H1 (cell line): ENCODE measurements around the gene LPP. TPM values are rescaled to one million over a fixed set of nuclear protein-coding genes. Genes with fewer than 3 reads are reported as not detected.

ENCODE experiments used
- CTCF ChIA-PET: fragments of 300-600 bp; sonication (Branson Sonifier 250); formaldehyde crosslinking; loops from one replicate; lab custom pipeline; 2021; ENCODE audit not compliant: partially characterized antibody; lab: Charles Lee
- POLR2A ChIA-PET: fragments of 300-600 bp; sonication (Branson Sonifier 250); formaldehyde crosslinking; loops from one replicate; lab custom pipeline; 2021; ENCODE audit warnings: inconsistent platforms; ENCODE audit not compliant: partially characterized antibody; lab: Charles Lee
- DNase-seq, 2 experiments: peaks; one replicate each; pipeline versions ENCODE4 v3.0.0 to v3.0.0-alpha.2; 2010 to 2022; ENCODE audit warnings: low spot score in 2 of 2, low read depth in 1 of 2, mixed read lengths in 1 of 2
- FAIRE-seq: peaks from 2 replicates; lab custom pipeline; 2011; peaks lifted over from hg19 to GRCh38; lab: Jason Lieb, UNC
- H2AFZ ChIP-seq: 2 replicates; pipeline ENCODE4 v1.8.1; 2012; ENCODE audit warnings: low read length, inconsistent platforms
- H2AK5ac ChIP-seq: 2 replicates; pipeline ENCODE4 v1.6.1; 2013; ENCODE audit warnings: low read depth, low read length
- H2BK120ac ChIP-seq: replicated peaks from 2 replicates; pipeline ENCODE3; 2013; ENCODE audit warnings: low read depth, low read length, inconsistent platforms
- H2BK12ac ChIP-seq: 2 replicates; pipeline ENCODE4 v1.6.1; 2013; ENCODE audit warnings: low read depth, low read length
- H2BK15ac ChIP-seq: 2 replicates; pipeline ENCODE4 v1.6.1; 2013; ENCODE audit warnings: low read length
- H2BK20ac ChIP-seq: 2 replicates; pipeline ENCODE4 v1.6.1; 2013; ENCODE audit warnings: low read length
- H2BK5ac ChIP-seq: 2 replicates; pipeline ENCODE4 v1.6.1; 2013; ENCODE audit warnings: low read depth, low read length
- H3K14ac ChIP-seq: 2 replicates; pipeline ENCODE4 v1.6.1; 2013; ENCODE audit warnings: inconsistent platforms; ENCODE audit not compliant: insufficient read length
- H3K18ac ChIP-seq: 2 replicates; pipeline ENCODE4 v1.6.1; 2013; ENCODE audit warnings: low read length; ENCODE audit errors: extremely low read depth
- H3K23ac ChIP-seq: 2 replicates; pipeline ENCODE4 v1.6.1; 2013; ENCODE audit warnings: inconsistent platforms; ENCODE audit not compliant: insufficient read length
- H3K23me2 ChIP-seq: 2 replicates; pipeline ENCODE4 v1.6.1; 2013; ENCODE audit warnings: low read depth, low read length
- H3K27ac ChIP-seq: 2 replicates; pipeline ENCODE4 v1.6.1; 2011; ENCODE audit warnings: low read depth, low read length, inconsistent platforms
- H3K27me3 ChIP-seq, 4 experiments: replicated peaks in 1 of 4; 1 replicate in 1 of 4; 2 replicates in 3 of 4; pipeline versions ENCODE4 v1.6.1 to v1.8.1; 2011 to 2013; ENCODE audit warnings: low read length in 3 of 4, mild to moderate bottlenecking in 3 of 4, inconsistent platforms in 2 of 4, mixed read lengths in 2 of 4, moderate library complexity in 1 of 4; ENCODE audit not compliant: control insufficient read depth in 3 of 4, insufficient read depth in 3 of 4; ENCODE audit errors: extremely low read depth in 1 of 4
- H3K36me3 ChIP-seq, 4 experiments: 2 replicates each; pipeline versions ENCODE4 v1.6.1 to v1.8.1; 2011 to 2013; ENCODE audit warnings: mild to moderate bottlenecking in 4 of 4, low read length in 3 of 4, moderate library complexity in 2 of 4, control low read depth in 1 of 4, inconsistent platforms in 1 of 4; ENCODE audit not compliant: insufficient read depth in 4 of 4, control insufficient read depth in 2 of 4
- H3K4ac ChIP-seq: replicated peaks from 2 replicates; pipeline ENCODE3; 2013; ENCODE audit warnings: low read length, low read depth, mixed read lengths, inconsistent platforms; ENCODE audit not compliant: insufficient read length
- H3K4me1 ChIP-seq, 4 experiments: replicated peaks in 1 of 4; 1 replicate in 1 of 4; 2 replicates in 3 of 4; pipeline versions ENCODE4 v1.6.1 to v1.8.1; 2011 to 2013; ENCODE audit warnings: low read length in 3 of 4, inconsistent platforms in 2 of 4, mixed read lengths in 1 of 4; ENCODE audit not compliant: insufficient read depth in 4 of 4, control insufficient read depth in 3 of 4
- H3K4me2 ChIP-seq, 2 experiments: 2 replicates each; pipeline versions ENCODE4 v1.6.1 to v1.8.1; 2011 to 2013; ENCODE audit warnings: low read depth in 2 of 2, low read length in 2 of 2, control low read depth in 1 of 2, inconsistent platforms in 1 of 2, mild to moderate bottlenecking in 1 of 2; ENCODE audit not compliant: insufficient read depth in 1 of 2
- H3K4me3 ChIP-seq, 4 experiments: fragments of 200-600, 300-600 bp in 1 of 4; sonication (generic), shearing (Covaris generic), sonication (Bioruptor Twin) in 1 of 4; 2 replicates each; pipeline versions ENCODE4 v1.5.1 to v1.8.1; 2011 to 2016; ENCODE audit warnings: low read length in 4 of 4, low read depth in 3 of 4, control low read depth in 2 of 4, inconsistent platforms in 2 of 4, mild to moderate bottlenecking in 2 of 4, mixed read lengths in 1 of 4, moderate library complexity in 1 of 4; ENCODE audit not compliant: insufficient read depth in 2 of 4; ENCODE audit errors: extremely low read depth in 1 of 4
- H3K56ac ChIP-seq: replicated peaks from 2 replicates; pipeline ENCODE3; 2013; ENCODE audit warnings: low read depth, mild to moderate bottlenecking, mixed read lengths, low read length, inconsistent platforms; ENCODE audit not compliant: insufficient read length
- H3K79me1 ChIP-seq: 2 replicates; pipeline ENCODE4 v1.6.1; 2013; ENCODE audit warnings: low read depth, low read length, control low read depth
- H3K79me2 ChIP-seq, 2 experiments: 2 replicates each; pipeline versions ENCODE4 v1.6.1 to v1.8.1; 2012 to 2013; ENCODE audit warnings: low read length in 2 of 2, mild to moderate bottlenecking in 2 of 2, inconsistent platforms in 1 of 2; ENCODE audit not compliant: insufficient read depth in 2 of 2, control insufficient read depth in 1 of 2
- H3K9ac ChIP-seq, 4 experiments: replicated peaks in 1 of 4; 1 replicate in 1 of 4; 2 replicates in 3 of 4; pipeline versions ENCODE4 v1.6.1 to v1.8.1; 2011 to 2013; ENCODE audit warnings: low read depth in 3 of 4, low read length in 3 of 4, control low read depth in 2 of 4, mild to moderate bottlenecking in 2 of 4, moderate library complexity in 2 of 4, inconsistent platforms in 1 of 4; ENCODE audit errors: extremely low read depth in 1 of 4
- H3K9me3 ChIP-seq, 2 experiments: 2 replicates each; pipeline versions ENCODE4 v1.6.1 to v1.8.1; 2012 to 2013; ENCODE audit warnings: mild to moderate bottlenecking in 2 of 2, moderate library complexity in 2 of 2, control low read depth in 1 of 2, inconsistent platforms in 1 of 2, low read depth in 1 of 2, low read length in 1 of 2, mixed read lengths in 1 of 2; ENCODE audit not compliant: insufficient read depth in 2 of 2
- H4K20me1 ChIP-seq, 2 experiments: replicated peaks in 1 of 2; 2 replicates each; pipeline versions ENCODE3 to v1.8.1; 2011 to 2013; ENCODE audit warnings: inconsistent platforms in 2 of 2, low read length in 2 of 2, mild to moderate bottlenecking in 1 of 2; ENCODE audit not compliant: insufficient read depth in 2 of 2, control insufficient read depth in 1 of 2
- H4K5ac ChIP-seq: 2 replicates; pipeline ENCODE4 v1.6.1; 2013; ENCODE audit warnings: low read length, low read depth, mixed read lengths, inconsistent platforms; ENCODE audit not compliant: insufficient read length
- H4K8ac ChIP-seq: 2 replicates; pipeline ENCODE4 v1.8.0; 2013; ENCODE audit warnings: mild to moderate bottlenecking, moderate library complexity, low read length, inconsistent platforms; ENCODE audit not compliant: insufficient read depth; ENCODE audit errors: extremely low read depth
- H4K91ac ChIP-seq: replicated peaks from 2 replicates; pipeline ENCODE3; 2013; ENCODE audit warnings: low read length, mixed read lengths, inconsistent platforms; ENCODE audit not compliant: insufficient read length
- EP300 ChIP-seq, 2 experiments: IDR thresholded peaks; 1 replicate in 1 of 2; 2 replicates in 1 of 2; pipeline ENCODE4 v1.6.1; 2011 to 2012; ENCODE audit warnings: low read depth in 2 of 2, low read length in 2 of 2, mild to moderate bottlenecking in 2 of 2, borderline replicate concordance in 1 of 2, inconsistent platforms in 1 of 2, moderate library complexity in 1 of 2
- SP1 ChIP-seq: IDR thresholded peaks from 2 replicates; pipeline ENCODE4 v1.6.1; 2011; ENCODE audit warnings: low read depth, low read length
- WGBS, 2 experiments: shearing (Covaris generic) in 1 of 2; methylation state at CpG; one replicate each; pipeline versions ENCODE4 v1.1.6 to v1.1.7; 2013 to 2015; ENCODE audit warnings: low lambda C conversion rate in 2 of 2, mixed read lengths in 2 of 2, inconsistent platforms in 1 of 2, low coverage in 1 of 2, missing lambda C conversion rate in 1 of 2; ENCODE audit not compliant: insufficient replicate concordance in 2 of 2, insufficient coverage in 1 of 2, insufficient read length in 1 of 2; ENCODE audit errors: extremely low coverage in 1 of 2, missing lambda C conversion rate in 1 of 2; 5-methylcytosine and 5-hydroxymethylcytosine counted together
- polyA plus RNA-seq, 7 experiments: library from polyadenylated mRNA; depleted of rRNA in 3 of 7; stranded (reverse) in 5 of 7; unstranded in 2 of 7; fragments of >200 nt in 5 of 7; fragments of 200-250 nt in 2 of 7; gene quantifications; 1 replicate in 5 of 7; 2 replicates in 1 of 7; 4 replicates in 1 of 7; pipeline versions ENCODE4 v1.2.1 to v1.2.3, GENCODE V29; 2011 to 2013; ENCODE audit warnings: missing spikeins in 2 of 7, mixed read lengths in 2 of 7
- total RNA-seq: library from RNA; stranded (reverse); fragmentation: NEBNext Ultra II Directional; extraction: Animal tissue kit (Norgen Biotek cat#: 25700); gene quantifications from 2 replicates; pipeline ENCODE4 v1.2.1, GENCODE V29; 2021

LPP gene
- total and polyA plus RNA-seq, 2 of the 8 experiments (the other 6 are each of a cell fraction or from before 2014, with no cell fraction given), result 10.0 to 53.3 TPM

- no peak overlapping the region for H3K4ac ChIP-seq
- no peaks in the 10 kb centered on the region for H3K79me2 ChIP-seq
- no peak overlapping the region for H3K27ac ChIP-seq
- H4K5ac ChIP-seq, result no peak overlapping the region
- no peak overlapping the region for H3K4me3 ChIP-seq
- no peak overlapping the region for H2AK5ac ChIP-seq
- no peaks in the 10 kb centered on the region for H3K9me3 ChIP-seq
- H2BK120ac ChIP-seq, result no peak overlapping the region
- H4K8ac ChIP-seq, result no peak overlapping the region
- H3K4me1 ChIP-seq, result peaks cover 0 to 4% (median 0%) of the 10 kb centered on the region in 4 experiments; a peak in 1 of 7 replicates
- no peak overlapping the region for H4K91ac ChIP-seq
- no peak overlapping the region for H3K23ac ChIP-seq
- no peak overlapping the region for H3K18ac ChIP-seq
- H3K36me3 ChIP-seq, result no peaks in the 10 kb centered on the region
- H2BK12ac ChIP-seq, result no peak overlapping the region
- H2BK20ac ChIP-seq, result no peak overlapping the region
- no peaks in the 10 kb centered on the region for H3K27me3 ChIP-seq
- POLR2A ChIA-PET, result no interaction called here
- TF ChIP-seq EP300 (IDR thresholded peaks at IDR 0.05; ENCODE audit: borderline replicate concordance in 1 of 2, low read depth in 2 of 2, low read length in 2 of 2) (no peak), SP1 (no peak)
- TF ChIP-seq, all 59 proteins: peak for 0
- H2BK5ac ChIP-seq, result no peak overlapping the region
- no peak overlapping the region for H2BK15ac ChIP-seq
- no peak overlapping the region for H3K4me2 ChIP-seq
- no peak overlapping the region for H2AFZ ChIP-seq
- no peak overlapping the region for H3K14ac ChIP-seq
- H3K9ac ChIP-seq, result no peak overlapping the region
- H3K79me1 ChIP-seq, result no peaks in the 10 kb centered on the region
- H3K23me2 ChIP-seq, result no peaks in the 10 kb centered on the region
- FAIRE-seq (no peak), DNase-seq (no peak)
- H3K56ac ChIP-seq, result no peak overlapping the region
- CTCF ChIA-PET, result no interaction called here
- no peaks in the 10 kb centered on the region for H4K20me1 ChIP-seq
- WGBS, 2 experiments, result 43% methylated on average over 1 of the region's 1 CpG; no CpG with 5 or more reads in 1 of the 2 experiments
Observed at GRCh38 chr3:188128905-188129304, 25.1 kb upstream of the LPP start.
